HCEC 1CT (cell line): ENCODE results near the gene CSPG4.
"Not testable (repeated sequence)": the region's sequence is repeated elsewhere in the genome, so short reads cannot be mapped to it uniquely, and the experiment has no call there.

Experiments
- DNase-seq: peaks from one replicate; pipeline ENCODE4 v3.0.0-alpha.2; 2017

CSPG4 gene

DNA sequence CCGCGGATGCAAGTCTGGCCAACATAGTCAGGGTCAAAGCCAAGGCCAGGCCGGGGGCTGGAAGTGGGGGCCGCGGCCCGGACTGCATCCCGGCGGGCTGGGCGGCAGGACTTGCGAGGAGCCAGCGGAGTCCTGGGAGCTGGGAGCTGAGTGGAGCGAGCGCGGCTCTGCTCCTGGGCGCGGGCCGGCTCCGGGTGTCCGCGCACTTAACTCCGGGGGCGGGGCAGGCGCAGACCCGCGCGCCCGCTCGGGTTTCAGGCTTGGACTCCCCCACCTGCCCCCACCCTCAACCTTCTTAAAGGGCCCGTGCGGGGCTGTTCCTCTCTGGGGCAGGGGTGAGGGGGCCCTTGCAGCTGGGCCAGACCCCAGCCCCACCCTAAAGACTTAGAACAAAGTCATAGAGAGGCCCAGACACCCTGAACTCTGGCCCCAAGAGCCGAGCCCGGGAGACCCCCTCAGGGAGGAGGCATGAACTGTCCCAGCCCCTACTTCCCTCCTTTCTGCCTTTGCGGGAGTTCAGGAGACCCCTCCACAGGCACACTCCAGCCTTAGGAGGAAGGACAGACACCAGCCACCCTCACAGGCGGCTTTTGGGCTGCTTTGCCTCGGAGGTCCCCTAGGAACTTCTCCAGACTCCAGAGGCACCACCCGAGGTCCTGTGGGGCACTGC lies at the start of gene CSPG4:
Gene CSPG4, minus strand, starts transcription at position 181 of the 670 bp plus-strand sequence. Its CDS starts 93 bp downstream, at position 88.
- DNase-seq: peak; percentile 62

- not testable (repeated sequence) for DNase-seq
Measured at GRCh38 chr15:75762357-75762718, 49.7 kb upstream of the CSPG4 start.

GRCh38 chr15:75761446-75762356 lies 49.1 kb upstream of the CSPG4 start:
- DNase-seq: no peak

DNA sequence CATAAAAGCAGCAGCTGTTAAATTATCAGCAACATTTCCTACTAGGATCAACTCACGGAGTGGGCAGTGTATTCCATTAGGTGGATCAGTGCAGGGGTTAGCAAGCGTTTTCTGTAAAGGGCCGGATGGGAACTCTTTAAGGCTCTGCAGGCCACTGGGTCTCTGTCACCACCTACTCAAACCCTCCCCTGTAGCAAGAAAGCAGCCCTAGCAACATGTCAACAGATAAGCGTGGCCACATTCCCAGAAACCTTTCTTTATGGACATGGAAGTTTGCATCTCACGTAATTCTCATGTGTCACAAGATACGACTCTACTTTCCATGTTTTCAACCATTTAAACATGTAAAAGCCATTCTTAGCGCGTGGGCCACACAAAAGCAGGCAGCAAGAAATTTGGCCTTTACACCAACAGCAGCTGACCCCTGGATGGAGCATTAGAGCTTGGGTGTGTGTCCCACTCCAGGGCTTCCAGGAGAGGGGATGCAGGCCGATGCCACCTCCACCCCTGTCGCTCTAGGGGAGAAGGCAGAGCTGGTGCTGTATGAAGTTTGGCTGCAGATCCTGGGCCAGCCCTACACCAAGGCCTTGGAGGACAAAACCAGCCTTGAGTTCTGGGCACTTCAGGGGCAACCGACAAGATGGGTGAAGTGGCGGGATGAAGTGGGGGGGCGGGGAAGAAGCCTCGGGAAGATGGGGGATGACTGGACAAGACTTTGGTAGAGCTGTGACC lies 48.2 kb upstream of the CSPG4 start:
- DNase-seq: no peak

GRCh38 chr15:75760131-75760520 lies 47.5 kb upstream of the CSPG4 start:
- not testable (repeated sequence) for DNase-seq

DNA sequence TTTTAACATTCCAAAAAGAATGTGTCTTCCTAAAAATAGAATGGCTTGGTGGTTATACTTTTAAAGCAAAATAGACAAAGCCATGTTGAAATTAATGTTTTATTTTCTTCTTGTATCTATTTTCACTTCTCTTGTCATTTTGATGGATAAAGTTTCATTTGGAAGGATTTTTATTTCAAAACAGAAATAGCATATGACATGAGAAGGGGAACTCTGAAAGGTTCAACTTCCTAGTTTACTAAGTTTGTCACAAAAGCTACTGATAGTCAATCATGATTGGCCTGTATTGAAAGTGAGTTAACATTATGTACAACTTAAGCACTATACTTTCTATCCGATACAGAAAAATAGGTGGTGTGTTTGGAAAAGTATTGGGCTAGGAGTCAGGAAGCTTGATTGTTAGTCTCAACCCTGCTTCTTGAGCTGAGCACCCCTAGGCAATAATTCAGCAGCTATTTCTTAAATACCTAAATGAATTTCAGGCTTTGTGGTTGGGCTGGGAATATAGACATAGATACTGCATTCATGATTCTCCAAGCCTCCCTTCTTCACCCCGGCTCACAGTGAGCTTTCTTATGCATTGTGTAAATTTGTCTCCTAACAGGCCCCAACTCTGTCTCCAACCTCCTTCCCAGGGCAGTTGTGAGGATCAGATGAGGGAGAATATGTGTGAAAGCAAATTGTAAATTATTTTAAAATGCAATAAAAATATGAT lies 46.9 kb upstream of the CSPG4 start:
- no peak for DNase-seq

GRCh38 chr15:75758071-75758872 lies 45.6 kb upstream of the CSPG4 start:
- peak; percentile 86 for DNase-seq

DNA sequence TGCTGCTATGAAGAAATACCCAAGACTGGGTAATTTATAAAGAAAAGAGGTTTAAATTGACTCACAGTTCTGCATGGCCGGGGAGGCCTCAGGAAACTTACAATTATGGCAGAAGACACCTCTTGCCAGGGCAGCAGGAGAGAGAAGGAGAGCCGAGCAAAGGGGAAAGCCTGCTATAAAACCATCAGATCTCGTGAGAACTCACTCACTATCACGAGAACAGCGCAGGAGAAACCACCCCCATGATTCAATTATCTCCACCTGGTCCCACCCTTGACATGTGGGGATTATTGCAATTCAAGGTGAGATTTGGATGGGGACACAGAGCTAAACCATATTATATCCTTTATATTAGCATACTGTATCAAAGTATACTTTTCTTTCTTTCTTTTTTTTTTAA lies 42.2 kb upstream of the CSPG4 start:
- not testable (repeated sequence) for DNase-seq

- DNase-seq: no peak
Measured at GRCh38 chr15:75753145-75753544, 40.5 kb upstream of the CSPG4 start.

GRCh38 chr15:75751891-75752290 lies 39.2 kb upstream of the CSPG4 start:
- DNase-seq: no peak

DNA sequence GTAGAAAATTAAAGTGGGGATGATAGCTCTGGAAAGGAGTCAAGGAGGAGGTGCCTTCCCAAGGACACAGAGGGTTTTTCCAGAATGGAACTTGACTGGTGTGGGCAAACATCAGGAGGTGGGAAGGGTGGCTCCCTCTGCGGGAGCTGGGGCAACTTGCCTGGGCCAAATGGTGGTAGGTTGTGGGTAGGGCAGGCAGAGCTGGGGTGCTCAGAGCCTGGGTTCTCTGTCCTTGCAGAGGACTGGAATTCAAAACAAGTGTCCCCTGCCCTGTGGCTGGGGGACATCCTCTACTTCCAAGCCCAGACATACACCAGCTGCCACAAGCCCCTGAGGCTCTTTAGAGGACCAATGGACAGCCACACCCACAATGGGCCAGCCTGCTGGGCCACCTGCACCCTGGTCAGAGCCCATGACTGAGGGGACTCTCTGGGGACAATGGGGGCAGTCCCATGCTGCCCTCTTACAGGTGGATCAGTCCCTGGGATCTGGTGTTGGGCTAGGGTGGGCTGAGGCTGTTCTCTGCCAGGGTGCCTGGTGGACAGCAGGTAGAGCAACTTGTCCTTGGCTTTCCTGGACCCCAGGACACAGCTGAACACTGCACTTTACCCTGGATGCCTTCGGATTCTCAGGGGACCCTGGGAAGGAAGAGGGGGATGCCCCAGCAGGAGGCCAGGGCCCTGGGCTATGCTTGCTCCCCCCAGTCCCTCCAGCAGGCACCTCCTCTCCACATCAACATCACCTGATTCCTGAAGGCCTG lies 38.6 kb upstream of the CSPG4 start:
- no peak for DNase-seq

DNA sequence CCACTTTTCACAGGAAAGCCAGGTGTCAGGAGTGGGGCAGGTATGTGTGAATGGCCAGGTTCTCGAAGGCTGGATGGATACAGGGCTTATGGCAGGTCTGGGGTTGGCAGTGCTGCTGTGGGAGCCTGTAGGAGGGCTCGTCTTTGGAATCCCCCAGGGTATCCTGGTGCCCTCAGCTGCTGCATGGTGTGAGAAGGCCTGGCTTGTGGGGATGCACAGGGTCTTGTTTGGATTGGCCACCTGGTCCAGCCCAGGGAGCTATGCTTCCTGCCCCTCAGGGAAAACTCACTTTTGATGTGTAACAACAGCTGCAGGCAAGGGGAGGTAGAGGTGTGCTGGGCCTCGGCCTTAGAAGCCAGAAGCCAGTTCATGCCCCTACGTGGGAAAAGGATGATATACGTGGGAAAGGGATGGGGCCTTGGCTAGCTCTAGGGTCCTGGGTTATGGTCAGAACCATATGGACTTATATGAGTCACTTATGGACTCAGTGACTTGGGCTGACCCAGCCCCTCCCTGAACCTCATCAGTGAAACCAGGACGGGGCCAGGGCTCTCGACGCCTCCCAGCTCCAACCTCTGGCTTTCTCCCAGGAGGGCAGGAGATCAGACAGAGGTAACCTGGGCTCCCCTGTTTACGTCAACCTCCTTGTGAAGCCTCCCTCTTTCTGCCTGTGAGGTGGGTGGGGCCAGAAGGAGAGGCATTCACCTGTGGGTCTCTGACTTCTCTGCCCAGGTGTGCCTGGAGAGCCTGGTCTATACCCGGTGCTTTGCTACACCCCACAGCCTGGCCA lies 37.8 kb upstream of the CSPG4 start:
- no peak for DNase-seq

- no peak for DNase-seq
Measured at GRCh38 chr15:75749820-75750219, 37.2 kb upstream of the CSPG4 start.

DNA sequence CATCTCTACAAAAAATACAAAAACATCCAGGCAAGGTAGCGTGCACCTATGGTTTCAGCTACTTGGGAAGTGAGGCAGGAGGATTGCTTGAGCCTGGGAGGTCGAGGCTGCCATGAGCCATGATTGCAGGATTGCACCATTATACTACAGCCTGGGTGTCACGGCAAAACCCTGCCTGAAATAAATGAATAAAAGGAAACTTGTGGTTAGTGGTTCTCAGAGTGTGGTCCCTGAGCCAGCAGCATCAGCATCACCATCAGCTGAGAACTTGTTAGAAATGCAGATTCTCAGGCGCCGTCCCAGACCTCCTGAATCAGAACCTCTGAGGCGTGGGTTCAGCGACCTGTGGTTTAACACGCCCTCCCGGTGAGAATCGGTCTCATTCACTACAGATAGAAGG lies 36.2 kb upstream of the CSPG4 start:
- not testable (repeated sequence) for DNase-seq

DNA sequence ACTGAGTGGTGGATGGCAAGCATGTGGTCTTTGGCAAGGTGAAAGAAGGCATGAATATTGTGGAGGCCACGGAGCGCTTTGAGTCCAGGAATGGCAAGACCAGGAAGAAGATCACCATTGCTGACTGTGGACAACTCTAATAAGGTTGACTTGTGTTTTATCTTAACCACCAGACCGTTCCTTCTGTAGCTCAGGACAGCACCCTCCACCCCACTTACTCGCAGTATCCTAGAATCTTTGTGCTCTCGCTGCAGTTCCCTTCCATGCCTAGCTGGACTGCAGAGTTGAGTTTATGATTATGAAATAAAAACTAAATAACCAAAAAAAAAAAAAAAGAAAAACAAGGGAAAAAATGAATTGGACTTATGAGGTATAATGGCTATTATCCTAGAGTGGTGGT lies 34.5 kb upstream of the CSPG4 start:
- not testable (repeated sequence) for DNase-seq

- no peak for DNase-seq
Measured at GRCh38 chr15:75745305-75745704, 32.7 kb upstream of the CSPG4 start.

DNA sequence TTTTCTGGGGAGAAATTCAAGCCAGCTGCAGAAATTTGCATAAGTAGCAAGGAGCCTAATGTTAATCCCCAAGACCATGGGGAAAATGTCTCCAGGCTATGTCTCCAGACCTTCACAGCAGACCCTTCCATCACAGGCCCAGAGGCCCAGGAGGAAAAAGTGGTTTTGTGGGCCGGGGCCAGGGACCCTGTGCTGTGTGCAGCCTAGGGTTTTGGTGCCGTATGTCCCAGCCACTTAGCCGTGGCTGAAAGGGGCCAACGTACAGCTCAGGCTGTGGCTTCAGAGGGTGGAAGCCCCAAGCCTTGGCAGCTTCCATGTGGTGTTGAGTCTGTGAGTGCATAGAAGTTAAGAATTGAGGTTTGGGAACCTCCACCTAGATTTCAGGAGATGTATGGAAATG lies 29.7 kb upstream of the CSPG4 start:
- not testable (repeated sequence) for DNase-seq

GRCh38 chr15:75739791-75740190 lies 27.1 kb upstream of the CSPG4 start:
- DNase-seq: no peak

- DNase-seq: peak; percentile 88
Measured at GRCh38 chr15:75738647-75739325, 26.1 kb upstream of the CSPG4 start.
